HEK293 (cell line): ENCODE results near the gene LSM14B.

Source experiments
- BCL11A ChIP-seq: fragments of 450-650 bp; formaldehyde crosslinking; IDR thresholded peaks from 2 replicates; pipeline ENCODE4 v1.5.1; 2016; ENCODE audit warnings: low read depth, missing biosample characterization, missing genetic modification characterization
- EGR2 ChIP-seq: fragments of 450-650 bp; formaldehyde crosslinking; IDR thresholded peaks from 2 replicates; pipeline ENCODE4 v1.5.1; 2016; ENCODE audit warnings: low read depth, missing biosample characterization, missing genetic modification characterization
- GFI1B ChIP-seq: fragments of 450-650 bp; formaldehyde crosslinking; IDR thresholded peaks from 2 replicates; pipeline ENCODE4 v1.5.1; 2016; ENCODE audit warnings: missing biosample characterization, missing genetic modification characterization
- HOXA7 ChIP-seq: sonication (generic); formaldehyde crosslinking; IDR thresholded peaks from 2 replicates; pipeline ENCODE4 v1.8.1; 2022; ENCODE audit warnings: missing genetic modification reagents, borderline replicate concordance
- HOXD13 ChIP-seq: sonication (generic); formaldehyde crosslinking; IDR thresholded peaks from 2 replicates; pipeline ENCODE4 v1.8.0; 2022; ENCODE audit warnings: missing genetic modification reagents, borderline replicate concordance
- KLF10 ChIP-seq: fragments of 450-650 bp; IDR thresholded peaks from 2 replicates; pipeline ENCODE4 v1.5.1; 2018; ENCODE audit warnings: missing biosample characterization, mild to moderate bottlenecking, missing genetic modification characterization
- MEIS1 ChIP-seq: sonication (generic); formaldehyde crosslinking; IDR thresholded peaks from 2 replicates; pipeline ENCODE4 v1.8.1; 2022; ENCODE audit warnings: missing genetic modification reagents, mild to moderate bottlenecking, borderline replicate concordance
- OSR2 ChIP-seq: fragments of 450-650 bp; formaldehyde crosslinking; IDR thresholded peaks from 2 replicates; pipeline ENCODE4 v1.5.1; 2016; ENCODE audit warnings: missing biosample characterization, missing genetic modification characterization
- SCRT1 ChIP-seq: fragments of 450-650 bp; formaldehyde crosslinking; IDR thresholded peaks from 2 replicates; pipeline ENCODE4 v1.5.1; 2016; ENCODE audit warnings: missing biosample characterization, missing genetic modification characterization, borderline replicate concordance
- ZNF121 ChIP-seq: fragments of 450-650 bp; formaldehyde crosslinking; IDR thresholded peaks from 2 replicates; pipeline ENCODE4 v1.5.1; 2016; ENCODE audit warnings: missing biosample characterization, missing genetic modification characterization
- ZNF138 ChIP-seq: fragments of 450-650 bp; formaldehyde crosslinking; IDR thresholded peaks from 2 replicates; pipeline ENCODE4 v1.5.1; 2016; ENCODE audit warnings: missing biosample characterization, missing genetic modification characterization, borderline replicate concordance
- ZNF157 ChIP-seq: fragments of 450-650 bp; formaldehyde crosslinking; IDR thresholded peaks from 2 replicates; pipeline ENCODE4 v1.5.1; 2016; ENCODE audit warnings: missing biosample characterization, missing genetic modification characterization
- ZNF324 ChIP-seq: fragments of 450-650 bp; formaldehyde crosslinking; IDR thresholded peaks from 2 replicates; pipeline ENCODE4 v1.5.1; 2016; ENCODE audit warnings: missing biosample characterization, missing genetic modification characterization
- ZNF530 ChIP-seq: fragments of 450-650 bp; formaldehyde crosslinking; IDR thresholded peaks from 2 replicates; pipeline ENCODE4 v1.5.1; 2016; ENCODE audit warnings: low read depth, missing biosample characterization, missing genetic modification characterization
- ZNF549 ChIP-seq: fragments of 450-650 bp; IDR thresholded peaks from 2 replicates; pipeline ENCODE4 v1.5.1; 2018; ENCODE audit warnings: missing biosample characterization, missing genetic modification characterization, mild to moderate bottlenecking, inconsistent platforms, moderate library complexity
- ZNF561 ChIP-seq: fragments of 450-650 bp; IDR thresholded peaks from 2 replicates; pipeline ENCODE4 v1.5.1; 2018; ENCODE audit warnings: missing biosample characterization, missing genetic modification characterization, borderline replicate concordance
- ZNF571 ChIP-seq: fragments of 450-650 bp; formaldehyde crosslinking; IDR thresholded peaks from 2 replicates; pipeline ENCODE4 v1.5.0; 2017; ENCODE audit warnings: missing biosample characterization, missing genetic modification characterization
- ZNF624 ChIP-seq: fragments of 450-650 bp; formaldehyde crosslinking; IDR thresholded peaks from 2 replicates; pipeline ENCODE4 v1.5.1; 2017; ENCODE audit warnings: missing biosample characterization, missing genetic modification characterization
- ZNF664 ChIP-seq: fragments of 450-650 bp; formaldehyde crosslinking; IDR thresholded peaks from 2 replicates; pipeline ENCODE4 v1.5.1; 2016; ENCODE audit warnings: missing biosample characterization, missing genetic modification characterization
- ZNF830 ChIP-seq: fragments of 450-650 bp; IDR thresholded peaks from 2 replicates; pipeline ENCODE4 v1.5.0; 2018; ENCODE audit warnings: missing biosample characterization, missing genetic modification characterization, low read depth, mild to moderate bottlenecking, moderate library complexity
- ZNF843 ChIP-seq: fragments of 450-650 bp; formaldehyde crosslinking; IDR thresholded peaks from 2 replicates; pipeline ENCODE4 v1.5.1; 2016; ENCODE audit warnings: missing biosample characterization, missing genetic modification characterization
- TF ChIP-seq, protein P1 (sequence below): fragments of 450-650 bp; formaldehyde crosslinking; IDR thresholded peaks from 2 replicates; pipeline ENCODE4 v1.5.1; 2016; ENCODE audit warnings: missing biosample characterization, missing genetic modification characterization, low read depth
- TF ChIP-seq, protein P2 (sequence below): IDR thresholded peaks from 2 replicates; pipeline ENCODE4 v1.6.1; 2011; ENCODE audit warnings: mild to moderate bottlenecking, low read depth, low read length, borderline replicate concordance
- TF ChIP-seq, protein P3 (sequence below): fragments of 450-650 bp; formaldehyde crosslinking; IDR thresholded peaks from 2 replicates; pipeline ENCODE4 v1.5.1; 2017; ENCODE audit warnings: missing biosample characterization, missing genetic modification characterization
- TF ChIP-seq, protein P4 (sequence below): fragments of 450-650 bp; formaldehyde crosslinking; IDR thresholded peaks from 2 replicates; pipeline ENCODE4 v1.5.1; 2016; ENCODE audit warnings: missing biosample characterization, missing genetic modification characterization
- TF ChIP-seq, protein P5 (sequence below): fragments of 450-650 bp; formaldehyde crosslinking; IDR thresholded peaks from 2 replicates; pipeline ENCODE4 v1.5.1; 2016; ENCODE audit warnings: missing biosample characterization, missing genetic modification characterization
- TF ChIP-seq, protein P6 (sequence below): fragments of 450-650 bp; formaldehyde crosslinking; conservative IDR thresholded peaks from 2 replicates; pipeline ENCODE4 v1.5.1; 2016; ENCODE audit warnings: low read depth, missing biosample characterization, missing genetic modification characterization

LSM14B gene

DNA sequence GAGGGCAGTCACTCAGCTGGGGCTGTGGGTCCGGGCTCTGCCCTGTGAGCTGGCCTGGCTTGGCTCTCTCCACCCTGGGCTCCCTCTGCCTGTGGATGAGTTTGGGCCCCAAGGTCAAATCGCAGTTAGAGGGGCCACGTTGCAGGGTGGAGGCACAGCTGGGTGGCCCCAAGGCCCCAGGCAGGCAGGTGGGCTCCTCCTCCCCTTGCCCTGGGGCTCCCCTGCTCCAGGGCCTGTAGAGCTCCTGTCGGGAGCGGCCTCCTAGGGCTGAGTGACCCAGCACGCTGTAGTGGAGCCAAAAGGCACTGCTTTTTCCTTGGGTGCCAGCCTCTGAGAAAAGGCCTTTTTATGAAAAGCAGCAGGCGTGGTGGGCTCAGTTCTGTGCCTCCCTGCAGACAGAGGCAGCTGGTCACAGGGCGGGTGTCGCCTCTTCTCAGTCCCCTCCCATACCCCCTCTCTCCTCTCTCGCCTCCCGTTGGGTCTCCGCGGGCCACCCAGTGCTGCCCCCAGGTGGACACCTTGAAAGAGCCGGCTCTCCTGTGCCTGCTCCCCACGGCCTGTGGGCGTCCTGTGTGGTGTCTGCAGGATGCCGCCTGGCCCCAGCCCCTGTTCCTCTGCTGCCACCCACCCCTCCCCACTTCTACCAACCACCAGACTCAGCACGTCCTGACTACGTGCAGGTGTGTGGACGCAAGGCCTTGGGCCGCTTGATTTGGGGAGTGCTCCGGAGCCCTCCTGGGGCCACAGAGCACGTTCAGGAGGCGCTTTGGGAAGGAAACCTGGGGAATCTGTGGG lies 34.5 kb downstream of the LSM14B start (continued):
- TF ChIP-seq ZNF324 (tag by site-specific recombination) (no peak), ZNF830 (no peak), BCL11A (tag by site-specific recombination) (no peak), ZNF561 (tag by site-specific recombination) (peak; percentile 28; the same call in 1 of the 2 replicates), HOXA7 (CRISPR knock-in tag) (no peak), ZNF157 (tag by site-specific recombination) (no peak), ZNF138 (tag by site-specific recombination) (no peak), ZNF571 (tag by site-specific recombination) (no peak), SCRT1 (tag by site-specific recombination) (no peak), OSR2 (no peak), HOXD13 (CRISPR knock-in tag) (no peak), ZNF530 (no peak), ZNF121 (tag by site-specific recombination) (no peak), ZNF624 (tag by site-specific recombination) (no peak), ZNF549 (no peak), ZNF843 (tag by site-specific recombination) (no peak), ZNF664 (tag by site-specific recombination) (no peak), KLF10 (tag by site-specific recombination) (no peak), GFI1B (tag by site-specific recombination) (no peak), MEIS1 (no peak), EGR2 (tag by site-specific recombination) (peak; percentile 83)
- TF ChIP-seq, protein P1, sequence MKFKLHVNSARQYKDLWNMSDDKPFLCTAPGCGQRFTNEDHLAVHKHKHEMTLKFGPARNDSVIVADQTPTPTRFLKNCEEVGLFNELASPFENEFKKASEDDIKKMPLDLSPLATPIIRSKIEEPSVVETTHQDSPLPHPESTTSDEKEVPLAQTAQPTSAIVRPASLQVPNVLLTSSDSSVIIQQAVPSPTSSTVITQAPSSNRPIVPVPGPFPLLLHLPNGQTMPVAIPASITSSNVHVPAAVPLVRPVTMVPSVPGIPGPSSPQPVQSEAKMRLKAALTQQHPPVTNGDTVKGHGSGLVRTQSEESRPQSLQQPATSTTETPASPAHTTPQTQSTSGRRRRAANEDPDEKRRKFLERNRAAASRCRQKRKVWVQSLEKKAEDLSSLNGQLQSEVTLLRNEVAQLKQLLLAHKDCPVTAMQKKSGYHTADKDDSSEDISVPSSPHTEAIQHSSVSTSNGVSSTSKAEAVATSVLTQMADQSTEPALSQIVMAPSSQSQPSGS (tag by site-specific recombination): no peak
- TF ChIP-seq, protein P2, sequence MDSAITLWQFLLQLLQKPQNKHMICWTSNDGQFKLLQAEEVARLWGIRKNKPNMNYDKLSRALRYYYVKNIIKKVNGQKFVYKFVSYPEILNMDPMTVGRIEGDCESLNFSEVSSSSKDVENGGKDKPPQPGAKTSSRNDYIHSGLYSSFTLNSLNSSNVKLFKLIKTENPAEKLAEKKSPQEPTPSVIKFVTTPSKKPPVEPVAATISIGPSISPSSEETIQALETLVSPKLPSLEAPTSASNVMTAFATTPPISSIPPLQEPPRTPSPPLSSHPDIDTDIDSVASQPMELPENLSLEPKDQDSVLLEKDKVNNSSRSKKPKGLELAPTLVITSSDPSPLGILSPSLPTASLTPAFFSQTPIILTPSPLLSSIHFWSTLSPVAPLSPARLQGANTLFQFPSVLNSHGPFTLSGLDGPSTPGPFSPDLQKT: no peak
- TF ChIP-seq, protein P3, sequence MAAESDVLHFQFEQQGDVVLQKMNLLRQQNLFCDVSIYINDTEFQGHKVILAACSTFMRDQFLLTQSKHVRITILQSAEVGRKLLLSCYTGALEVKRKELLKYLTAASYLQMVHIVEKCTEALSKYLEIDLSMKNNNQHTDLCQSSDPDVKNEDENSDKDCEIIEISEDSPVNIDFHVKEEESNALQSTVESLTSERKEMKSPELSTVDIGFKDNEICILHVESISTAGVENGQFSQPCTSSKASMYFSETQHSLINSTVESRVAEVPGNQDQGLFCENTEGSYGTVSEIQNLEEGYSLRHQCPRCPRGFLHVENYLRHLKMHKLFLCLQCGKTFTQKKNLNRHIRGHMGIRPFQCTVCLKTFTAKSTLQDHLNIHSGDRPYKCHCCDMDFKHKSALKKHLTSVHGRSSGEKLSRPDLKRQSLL: no peak
- TF ChIP-seq, protein P4, sequence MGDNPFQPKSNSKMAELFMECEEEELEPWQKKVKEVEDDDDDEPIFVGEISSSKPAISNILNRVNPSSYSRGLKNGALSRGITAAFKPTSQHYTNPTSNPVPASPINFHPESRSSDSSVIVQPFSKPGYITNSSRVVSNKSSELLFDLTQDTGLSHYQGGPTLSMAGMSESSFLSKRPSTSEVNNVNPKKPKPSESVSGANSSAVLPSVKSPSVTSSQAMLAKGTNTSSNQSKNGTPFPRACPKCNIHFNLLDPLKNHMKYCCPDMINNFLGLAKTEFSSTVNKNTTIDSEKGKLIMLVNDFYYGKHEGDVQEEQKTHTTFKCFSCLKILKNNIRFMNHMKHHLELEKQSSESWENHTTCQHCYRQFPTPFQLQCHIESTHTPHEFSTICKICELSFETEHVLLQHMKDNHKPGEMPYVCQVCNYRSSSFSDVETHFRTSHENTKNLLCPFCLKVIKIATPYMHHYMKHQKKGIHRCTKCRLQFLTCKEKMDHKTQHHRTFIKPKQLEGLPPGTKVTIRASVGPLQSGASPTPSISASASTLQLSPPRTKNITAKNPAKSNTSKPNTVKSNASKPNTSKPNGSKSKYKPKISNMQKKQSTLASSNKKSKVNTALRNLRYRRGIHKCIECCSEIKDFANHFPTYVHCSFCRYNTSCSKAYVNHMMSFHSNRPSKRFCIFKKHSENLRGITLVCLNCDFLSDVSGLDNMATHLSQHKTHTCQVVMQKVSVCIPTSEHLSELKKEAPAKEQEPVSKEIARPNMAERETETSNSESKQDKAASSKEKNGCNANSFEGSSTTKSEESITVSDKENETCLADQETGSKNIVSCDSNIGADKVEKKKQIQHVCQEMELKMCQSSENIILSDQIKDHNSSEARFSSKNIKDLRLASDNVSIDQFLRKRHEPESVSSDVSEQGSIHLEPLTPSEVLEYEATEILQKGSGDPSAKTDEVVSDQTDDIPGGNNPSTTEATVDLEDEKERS (tag by site-specific recombination): no peak
- TF ChIP-seq, protein P5, sequence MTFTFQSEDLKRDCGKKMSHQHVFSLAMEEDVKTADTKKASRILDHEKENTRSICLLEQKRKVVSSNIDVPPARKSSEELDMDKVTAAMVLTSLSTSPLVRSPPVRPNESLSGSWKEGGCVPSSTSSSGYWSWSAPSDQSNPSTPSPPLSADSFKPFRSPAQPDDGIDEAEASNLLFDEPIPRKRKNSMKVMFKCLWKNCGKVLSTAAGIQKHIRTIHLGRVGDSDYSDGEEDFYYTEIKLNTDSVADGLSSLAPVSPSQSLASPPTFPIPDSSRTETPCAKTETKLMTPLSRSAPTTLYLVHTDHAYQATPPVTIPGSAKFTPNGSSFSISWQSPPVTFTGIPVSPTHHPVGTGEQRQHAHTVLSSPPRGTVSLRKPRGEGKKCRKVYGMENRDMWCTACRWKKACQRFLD (tag by site-specific recombination): no peak
- TF ChIP-seq, protein P6, sequence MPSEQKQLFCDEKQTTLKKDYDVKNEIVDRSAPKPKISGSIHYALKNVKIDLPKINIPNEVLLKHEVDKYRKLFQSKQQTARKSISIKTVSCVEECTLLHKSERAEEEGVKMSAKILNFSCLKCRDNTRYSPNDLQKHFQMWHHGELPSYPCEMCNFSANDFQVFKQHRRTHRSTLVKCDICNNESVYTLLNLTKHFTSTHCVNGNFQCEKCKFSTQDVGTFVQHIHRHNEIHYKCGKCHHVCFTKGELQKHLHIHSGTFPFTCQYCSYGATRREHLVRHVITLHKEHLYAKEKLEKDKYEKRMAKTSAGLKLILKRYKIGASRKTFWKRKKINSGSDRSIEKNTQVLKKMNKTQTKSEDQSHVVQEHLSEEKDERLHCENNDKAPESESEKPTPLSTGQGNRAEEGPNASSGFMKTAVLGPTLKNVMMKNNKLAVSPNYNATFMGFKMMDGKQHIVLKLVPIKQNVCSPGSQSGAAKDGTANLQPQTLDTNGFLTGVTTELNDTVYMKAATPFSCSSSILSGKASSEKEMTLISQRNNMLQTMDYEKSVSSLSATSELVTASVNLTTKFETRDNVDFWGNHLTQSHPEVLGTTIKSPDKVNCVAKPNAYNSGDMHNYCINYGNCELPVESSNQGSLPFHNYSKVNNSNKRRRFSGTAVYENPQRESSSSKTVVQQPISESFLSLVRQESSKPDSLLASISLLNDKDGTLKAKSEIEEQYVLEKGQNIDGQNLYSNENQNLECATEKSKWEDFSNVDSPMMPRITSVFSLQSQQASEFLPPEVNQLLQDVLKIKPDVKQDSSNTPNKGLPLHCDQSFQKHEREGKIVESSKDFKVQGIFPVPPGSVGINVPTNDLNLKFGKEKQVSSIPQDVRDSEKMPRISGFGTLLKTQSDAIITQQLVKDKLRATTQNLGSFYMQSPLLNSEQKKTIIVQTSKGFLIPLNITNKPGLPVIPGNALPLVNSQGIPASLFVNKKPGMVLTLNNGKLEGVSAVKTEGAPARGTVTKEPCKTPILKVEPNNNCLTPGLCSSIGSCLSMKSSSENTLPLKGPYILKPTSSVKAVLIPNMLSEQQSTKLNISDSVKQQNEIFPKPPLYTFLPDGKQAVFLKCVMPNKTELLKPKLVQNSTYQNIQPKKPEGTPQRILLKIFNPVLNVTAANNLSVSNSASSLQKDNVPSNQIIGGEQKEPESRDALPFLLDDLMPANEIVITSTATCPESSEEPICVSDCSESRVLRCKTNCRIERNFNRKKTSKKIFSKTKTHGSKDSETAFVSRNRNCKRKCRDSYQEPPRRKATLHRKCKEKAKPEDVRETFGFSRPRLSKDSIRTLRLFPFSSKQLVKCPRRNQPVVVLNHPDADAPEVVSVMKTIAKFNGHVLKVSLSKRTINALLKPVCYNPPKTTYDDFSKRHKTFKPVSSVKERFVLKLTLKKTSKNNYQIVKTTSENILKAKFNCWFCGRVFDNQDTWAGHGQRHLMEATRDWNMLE: no peak
